Midbrain (tissue), 1 donor: Measurements from ENCODE around the gene NT5M.

Source experiments
- DNase-seq: peaks from one replicate; lab custom pipeline; 2025; lab: John Stamatoyannopoulos, UW

The NT5M gene

GRCh38 chr17:17303847-17304490, 796 bp downstream of the NT5M start:
- no peak for DNase-seq

DNA sequence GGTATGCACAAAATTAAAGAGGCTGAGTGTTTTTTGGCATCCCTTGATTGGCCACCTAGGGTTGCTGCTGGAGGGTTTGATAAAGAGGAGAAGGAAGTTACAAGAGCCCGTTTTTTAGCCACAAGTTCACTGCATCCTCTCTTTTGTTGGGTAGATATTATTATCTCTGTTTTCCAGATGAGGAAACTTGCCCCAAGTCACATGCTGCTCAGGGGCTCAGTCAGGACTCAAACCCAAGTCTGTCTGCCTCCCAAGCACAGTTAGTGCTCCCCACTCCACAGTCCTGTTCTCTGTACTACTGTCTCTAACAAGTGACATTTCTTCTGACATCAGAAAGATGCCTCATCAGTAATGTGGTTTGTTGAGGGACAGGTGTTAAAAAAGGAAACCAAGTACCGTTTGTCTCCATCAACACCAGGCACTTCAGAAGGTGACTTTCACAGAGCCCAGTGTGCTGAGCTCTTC, 1.4 kb downstream of the NT5M start:
- no peak for DNase-seq

DNA sequence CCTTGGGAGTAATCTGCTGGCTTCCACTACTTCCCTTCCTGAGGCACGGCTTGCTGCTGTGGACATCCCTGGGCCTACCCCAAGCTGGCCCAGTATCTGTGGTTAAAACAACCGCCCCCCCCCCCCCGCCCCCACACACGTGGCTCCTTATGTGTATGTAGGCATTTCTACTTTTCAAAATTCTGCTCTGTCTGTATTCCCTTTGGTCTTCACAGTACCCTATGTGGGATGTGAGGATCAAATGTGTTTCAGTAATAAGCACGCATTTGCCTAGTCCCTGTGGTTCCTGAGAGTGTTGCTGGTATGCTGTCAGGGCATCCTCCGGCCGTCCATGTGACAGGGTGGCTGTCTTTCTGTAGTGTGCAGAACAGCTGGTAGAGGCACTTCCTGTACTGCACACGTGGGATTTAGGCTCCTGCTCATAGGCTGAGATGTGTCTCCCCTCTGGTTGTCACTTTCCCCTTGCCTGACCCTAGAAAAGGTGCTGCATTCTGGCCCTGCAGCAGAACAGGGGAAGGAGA, 2.2 kb downstream of the NT5M start:
- no peak for DNase-seq

- no peak for DNase-seq
Observed at GRCh38 chr17:17309356-17309755, 6.2 kb downstream of the NT5M start.

- no peak for DNase-seq
Observed at GRCh38 chr17:17313350-17313991, 10.3 kb downstream of the NT5M start.

GRCh38 chr17:17314501-17315071, 11.4 kb downstream of the NT5M start:
- DNase-seq = no peak

- no peak for DNase-seq
Observed at GRCh38 chr17:17315142-17315821, 12.1 kb downstream of the NT5M start.

DNA sequence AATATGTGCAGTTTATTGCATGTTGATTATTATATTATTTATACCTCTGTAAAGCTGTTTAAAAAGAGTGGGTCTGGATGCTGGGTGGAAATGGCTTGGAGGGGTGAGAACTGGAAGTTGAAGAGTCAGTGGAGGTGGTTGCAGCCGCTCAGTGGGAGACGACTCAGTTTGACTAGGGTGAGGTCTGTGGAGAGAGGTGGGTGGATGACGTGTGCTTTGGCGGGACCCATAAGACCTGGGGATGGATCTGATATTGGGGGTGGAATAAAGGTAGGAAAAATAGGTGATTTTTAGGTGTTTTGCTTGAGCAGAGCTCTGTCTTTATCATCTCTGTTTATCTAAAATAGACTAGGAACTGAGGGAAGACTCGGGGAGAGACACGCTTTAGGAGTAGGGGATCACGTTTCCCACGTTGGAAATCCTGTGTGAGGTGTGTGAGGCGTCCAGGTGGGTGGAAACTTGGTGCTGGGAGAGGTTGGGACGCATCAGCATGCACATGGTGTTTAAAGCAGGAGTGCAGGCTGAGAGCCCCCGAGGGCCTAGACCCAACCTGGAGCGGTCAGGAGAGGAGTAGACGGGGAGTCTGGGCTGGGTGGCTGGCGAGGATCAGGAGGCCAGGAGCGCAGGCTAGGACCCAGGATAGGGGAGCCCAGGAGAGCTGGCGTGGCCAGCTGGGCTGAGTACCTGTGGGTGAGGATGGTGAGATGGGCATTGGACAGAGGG, 17.2 kb downstream of the NT5M start:
- DNase-seq = no peak

GRCh38 chr17:17320911-17321220, 17.7 kb downstream of the NT5M start:
- no peak for DNase-seq

DNA sequence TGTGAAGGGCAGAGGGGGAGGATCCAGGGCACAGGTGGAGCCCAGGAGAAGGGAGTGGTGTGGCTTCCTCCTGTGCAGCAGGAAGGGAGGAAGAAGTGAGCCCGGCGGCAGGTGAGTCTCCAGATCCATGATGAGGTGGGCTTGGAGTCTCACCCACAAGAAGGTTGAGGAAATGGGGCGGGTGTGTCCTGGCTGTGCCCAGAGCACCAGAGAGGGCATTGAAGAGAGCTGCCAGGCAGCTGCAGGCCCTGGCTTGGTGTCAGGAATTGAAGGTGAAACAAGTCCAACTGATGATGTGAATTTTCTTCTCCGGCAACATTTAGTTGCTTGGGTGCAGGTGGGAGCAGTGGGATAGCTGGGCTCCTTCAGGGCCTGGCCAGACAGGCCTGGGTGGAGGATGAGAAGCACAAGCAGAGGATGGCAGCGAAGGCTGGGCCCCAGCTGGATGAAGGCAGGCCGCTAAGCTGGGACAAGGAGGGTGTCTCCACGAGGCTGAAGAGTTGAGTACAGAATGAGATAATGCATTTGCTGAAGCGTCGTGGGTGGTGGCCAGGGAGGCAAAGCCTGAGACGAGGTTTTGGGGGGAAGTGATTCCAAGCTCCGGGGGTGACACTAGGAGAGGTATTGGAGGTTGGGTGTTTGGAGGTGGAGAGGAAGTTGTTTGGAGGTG, 18.3 kb downstream of the NT5M start:
- no peak for DNase-seq

GRCh38 chr17:17322516-17323510, 19.6 kb downstream of the NT5M start:
- no peak for DNase-seq

GRCh38 chr17:17324616-17325015, 21.4 kb downstream of the NT5M start:
- no peak for DNase-seq

DNA sequence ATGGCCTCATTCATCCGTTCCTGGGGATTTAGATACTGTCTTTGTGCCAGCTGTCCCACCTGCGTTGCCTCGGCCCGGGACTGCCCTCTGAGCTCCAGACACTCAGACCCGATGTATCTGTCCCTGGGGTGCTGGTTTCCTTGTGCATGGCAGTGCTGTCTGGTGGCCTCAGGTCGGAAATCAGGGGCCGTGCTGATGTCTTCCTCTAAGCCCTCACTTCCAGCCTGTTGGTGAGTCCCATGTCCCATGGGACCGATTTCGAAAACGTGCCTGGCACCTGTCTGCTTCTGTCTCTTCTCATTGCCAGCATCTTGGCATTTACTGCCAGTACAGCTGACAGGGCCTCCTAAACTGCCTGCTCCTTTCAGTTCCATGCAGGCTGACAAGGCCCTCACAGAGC, 22.1 kb downstream of the NT5M start:
- DNase-seq = no peak

GRCh38 chr17:17325816-17326215, 22.6 kb downstream of the NT5M start:
- DNase-seq = no peak

DNA sequence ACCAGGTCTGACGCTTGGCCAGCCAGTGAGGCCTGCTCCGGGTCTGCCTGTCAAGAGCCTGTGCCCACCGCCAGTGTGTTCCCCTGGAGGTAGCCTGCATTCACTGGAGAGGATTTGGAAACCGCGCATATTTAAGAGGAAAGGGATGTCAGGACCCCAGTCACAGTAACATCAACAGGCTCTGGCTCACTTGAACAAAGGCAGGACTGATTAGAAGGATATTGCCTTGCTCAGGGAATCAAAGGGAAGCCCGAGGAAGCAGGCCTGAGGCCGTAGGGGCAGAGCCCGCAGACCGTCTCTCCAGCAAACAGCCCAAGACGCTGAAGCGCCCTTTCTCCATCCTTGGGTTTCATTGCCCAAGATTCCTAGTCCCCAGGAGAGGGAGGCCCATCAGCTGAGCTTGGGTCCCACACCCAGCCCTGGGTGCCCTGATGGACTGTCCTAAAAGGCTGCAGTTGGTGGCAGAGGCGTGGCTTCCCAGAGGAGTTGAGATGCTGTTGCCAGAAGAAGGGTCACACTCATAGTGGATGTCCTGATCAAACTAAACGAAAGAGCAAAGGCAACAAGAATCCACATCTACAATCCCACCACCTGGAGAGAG, 23.2 kb downstream of the NT5M start:
- DNase-seq = no peak

GRCh38 chr17:17328251-17328650, 25.1 kb downstream of the NT5M start:
- DNase-seq = no peak

GRCh38 chr17:17341452-17341851, 38.3 kb downstream of the NT5M start:
- DNase-seq = no peak

DNA sequence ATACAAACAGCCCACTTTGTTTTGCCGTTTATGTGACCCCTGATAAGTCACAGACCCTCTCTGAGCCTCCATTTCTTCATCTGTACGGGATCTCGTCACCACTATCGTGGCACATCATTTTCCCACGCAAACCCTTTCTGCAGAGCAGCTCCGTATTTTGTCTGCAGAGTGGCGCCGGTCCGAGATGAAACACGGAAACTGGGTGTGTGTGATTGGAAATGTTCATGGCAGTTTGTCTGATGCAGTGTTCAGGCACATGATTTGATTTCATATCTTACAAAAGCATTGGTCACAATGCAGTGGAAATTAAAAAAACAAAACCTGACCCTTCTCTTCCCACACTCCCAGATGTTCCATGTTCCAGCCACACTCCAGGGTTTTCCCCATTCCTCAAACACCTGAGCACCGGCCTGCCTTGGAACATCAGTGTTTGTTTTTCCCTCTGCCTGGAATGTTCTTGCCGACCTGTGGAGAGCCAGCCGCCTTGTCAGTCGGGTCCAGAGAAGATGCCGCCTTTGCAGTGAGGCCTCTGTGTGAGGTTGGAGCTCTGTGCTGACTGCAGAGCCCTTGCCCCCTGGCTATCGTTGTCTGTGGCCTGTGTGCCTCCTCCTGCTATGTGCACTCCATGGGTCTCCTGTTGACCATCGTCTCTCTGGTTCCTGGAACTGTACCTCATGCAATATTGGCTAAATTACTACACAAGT, 39.2 kb downstream of the NT5M start:
- no peak for DNase-seq

- no peak for DNase-seq
Observed at GRCh38 chr17:17343160-17343735, 40.1 kb downstream of the NT5M start.
